Small intestine (tissue), 7 donors: ENCODE measurements around the gene TTC38. TPM values are rescaled to one million over a fixed set of nuclear protein-coding genes. Genes with fewer than 3 reads are reported as not detected.

Experiments used
- DNase-seq, 2 donors: peaks; one replicate each; pipeline versions ENCODE4 v3.0.0 to v3.0.0-alpha.2; 2013
- FAIRE-seq: peaks from 2 replicates; lab custom pipeline; 2012; peaks lifted over from hg19 to GRCh38; lab: Jason Lieb, UNC
- H3K27ac ChIP-seq, 3 donors: one replicate each; pipeline ENCODE4 v1.5.1; 2013; ENCODE audit warnings: low read length in 2 of 3, mild to moderate bottlenecking in 2 of 3, control low read depth in 1 of 3, inconsistent platforms in 1 of 3, low read depth in 1 of 3, moderate library complexity in 1 of 3
- H3K27me3 ChIP-seq, 3 donors: one replicate each; pipeline ENCODE4 v1.6.1; 2013; ENCODE audit warnings: low read length in 3 of 3, inconsistent platforms in 1 of 3; ENCODE audit not compliant: control insufficient read depth in 3 of 3, insufficient read depth in 3 of 3
- H3K36me3 ChIP-seq, 3 donors: one replicate each; pipeline ENCODE4 v1.6.1; 2013; ENCODE audit warnings: low read length in 3 of 3, inconsistent platforms in 1 of 3, low read depth in 1 of 3, mild to moderate bottlenecking in 1 of 3, moderate library complexity in 1 of 3; ENCODE audit not compliant: control insufficient read depth in 3 of 3, insufficient read depth in 2 of 3
- H3K4me1 ChIP-seq, 3 donors: one replicate each; pipeline ENCODE4 v1.6.1; 2013; ENCODE audit warnings: low read length in 2 of 3, inconsistent platforms in 1 of 3, low read depth in 1 of 3, mild to moderate bottlenecking in 1 of 3, moderate library complexity in 1 of 3; ENCODE audit not compliant: control insufficient read depth in 3 of 3, insufficient read depth in 2 of 3
- H3K4me3 ChIP-seq, 3 donors: one replicate each; pipeline ENCODE4 v1.5.1; 2013; ENCODE audit warnings: low read length in 3 of 3, control low read depth in 1 of 3, inconsistent platforms in 1 of 3, low read depth in 1 of 3, mild to moderate bottlenecking in 1 of 3, moderate library complexity in 1 of 3
- H3K9me3 ChIP-seq, 2 donors: one replicate each; pipeline ENCODE4 v1.6.1; 2013; ENCODE audit warnings: low read depth in 1 of 2, low read length in 1 of 2; ENCODE audit not compliant: control insufficient read depth in 2 of 2, insufficient read depth in 1 of 2
- WGBS, 3 donors: extraction: QIAGEN DNeasy Blood & Tissue Kit; methylation state at CpG; one replicate each; pipeline ENCODE4 v1.1.7; 2013; 5-methylcytosine and 5-hydroxymethylcytosine counted together
- polyA plus RNA-seq, 4 donors: library from polyadenylated mRNA; stranded (reverse) in 3 of 4; unstranded in 1 of 4; fragments of 200-250 nt in 3 of 4; fragments of 120-200 nt in 1 of 4; gene quantifications; one replicate each; pipeline versions ENCODE4 v1.2.1 to v1.2.3, GENCODE V29; 2013
- donor health status: healthy with polysubstance abuse.
- donor health status: control.
- donor health status: control.
- donor health status: Bipolar disorder and iron deficiency.
- donor health status: healthy.

TTC38 gene
- polyA plus RNA-seq, 4 donors, result 83.5 to 231 (median 166) TPM

DNA sequence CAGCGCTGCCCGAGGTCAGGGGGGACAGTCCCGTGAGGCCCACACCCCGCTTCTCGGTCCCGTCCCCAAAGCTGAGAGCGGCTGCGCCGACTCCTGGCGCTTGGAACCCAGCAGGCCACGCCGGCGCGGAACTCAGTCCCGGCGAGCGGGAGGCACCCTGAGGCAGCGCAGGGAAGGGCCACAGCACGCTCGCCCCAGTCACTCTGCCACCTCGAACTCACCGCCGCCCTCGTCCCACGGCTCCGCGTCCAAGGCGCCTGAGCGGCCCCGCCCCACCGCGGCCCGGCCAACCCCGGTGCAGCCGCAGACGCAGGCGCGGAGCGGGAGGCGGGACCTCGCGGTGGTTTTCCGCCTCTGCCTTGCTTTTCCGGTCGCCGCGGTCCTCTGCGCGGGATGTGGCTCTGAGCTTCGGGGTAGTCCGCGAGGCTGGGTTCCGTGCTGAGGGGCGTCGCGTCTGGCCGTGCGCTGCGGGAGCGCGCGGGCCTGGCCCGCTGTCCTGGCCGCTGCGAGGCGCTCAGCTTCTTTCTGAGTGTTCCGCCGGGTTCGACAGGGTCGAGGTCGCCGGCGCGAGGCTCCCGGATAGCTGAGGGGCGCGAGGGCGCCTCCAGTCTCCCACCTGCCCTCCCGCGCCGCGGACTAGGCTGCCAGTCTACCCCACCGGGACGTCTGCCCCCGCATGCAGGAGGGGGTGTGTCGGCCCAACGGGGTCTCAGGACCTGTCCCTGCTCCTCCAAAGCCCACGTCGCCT, 17.6 kb upstream of the TTC38 start, which contains the start of gene CDPF1:
TSS of gene CDPF1 (minus strand) at position 259 of the 748 bp plus-strand sequence. CDS start 2,009 bp downstream, outside the sequence.
- DNase-seq (peak; percentile 91 to 95), FAIRE-seq (no peak)
- peak within 1 kb of the TSS; percentile 74 to 76 (median 75) for H3K4me3 ChIP-seq
- 0 to 1% (median 0%) methylated on average over 60 to 89 of the region's 89 CpGs for WGBS, 3 donors
- no peaks in the 10 kb centered on the region for H3K9me3 ChIP-seq
- H3K27ac ChIP-seq, result peak within 1 kb of the TSS; percentile 75 to 96 (median 86)
- peaks cover 0 to 23% (median 0%) of the 10 kb centered on the region in 3 donors for H3K36me3 ChIP-seq
- peaks cover 0 to 10% (median 5%) of the 10 kb centered on the region in 3 donors for H3K4me1 ChIP-seq
- no peaks in the 10 kb centered on the region for H3K27me3 ChIP-seq

DNA sequence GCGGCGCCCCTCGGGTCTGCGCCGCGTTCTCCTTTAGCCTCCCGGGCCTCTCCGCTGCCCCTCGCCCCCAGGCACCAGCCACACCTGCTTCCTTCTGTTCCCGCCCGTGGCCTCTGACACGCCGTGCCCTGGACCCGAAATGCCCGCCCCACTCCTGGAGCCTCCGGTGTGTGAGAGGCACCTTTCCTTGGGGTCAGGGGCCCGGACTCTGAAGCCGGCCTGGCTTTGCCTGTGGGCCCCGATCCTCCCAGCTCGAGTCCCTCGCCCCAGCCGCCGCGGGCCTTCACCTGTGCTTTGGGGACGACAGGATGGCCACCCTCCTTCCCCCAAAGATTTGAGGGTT, 17.1 kb upstream of the TTC38 start:
- no peaks in the 10 kb centered on the region for H3K9me3 ChIP-seq
- FAIRE-seq (no peak), DNase-seq (peak; percentile 47 to 52)
- peaks cover 0 to 8% (median 5%) of the 10 kb centered on the region in 3 donors for H3K4me1 ChIP-seq
- H3K36me3 ChIP-seq, result peaks cover 0 to 17% (median 0%) of the 10 kb centered on the region in 3 donors
- peak overlapping the region; percentile 75 to 96 (median 84) for H3K27ac ChIP-seq
- no peaks in the 10 kb centered on the region for H3K27me3 ChIP-seq
- H3K4me3 ChIP-seq, result peak overlapping the region; percentile 74 to 76 (median 75)
- WGBS, 3 donors, result 0 to 15% (median 6%) methylated on average over 24 to 25 of the region's 25 CpGs

DNA sequence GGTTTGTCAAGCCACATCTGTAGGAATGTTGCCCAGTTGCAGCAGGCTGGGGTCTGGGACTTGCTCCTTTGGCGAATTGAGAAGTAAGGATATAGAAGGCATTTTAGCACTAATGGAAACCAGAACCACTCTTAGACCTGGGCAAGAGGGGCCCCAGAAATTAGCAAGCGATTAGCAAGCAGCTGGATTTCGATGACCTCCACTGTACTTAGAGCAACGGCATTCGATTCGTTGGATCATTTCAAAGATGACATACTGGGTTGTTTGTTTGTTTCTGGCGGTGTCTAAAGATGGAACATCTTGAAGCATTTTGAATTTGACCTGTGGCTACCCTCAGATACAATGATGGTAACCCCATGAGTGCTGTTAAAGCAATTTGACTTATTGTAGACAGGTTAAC, 16.5 kb upstream of the TTC38 start:
- H3K9me3 ChIP-seq, result no peaks in the 10 kb centered on the region
- peaks cover 0 to 13% (median 0%) of the 10 kb centered on the region in 3 donors for H3K36me3 ChIP-seq
- peak overlapping the region in 2 of 3 donors; percentile 74 to 76 for H3K4me3 ChIP-seq
- no peaks in the 10 kb centered on the region for H3K27me3 ChIP-seq
- 64 to 70% (median 68%) methylated on average over 7 of the region's 7 CpGs for WGBS, 3 donors
- peaks cover 0 to 8% (median 5%) of the 10 kb centered on the region in 3 donors for H3K4me1 ChIP-seq
- DNase-seq (no peak), FAIRE-seq (no peak)
- peak overlapping the region in 2 of 3 donors; percentile 84 to 96 for H3K27ac ChIP-seq

DNA sequence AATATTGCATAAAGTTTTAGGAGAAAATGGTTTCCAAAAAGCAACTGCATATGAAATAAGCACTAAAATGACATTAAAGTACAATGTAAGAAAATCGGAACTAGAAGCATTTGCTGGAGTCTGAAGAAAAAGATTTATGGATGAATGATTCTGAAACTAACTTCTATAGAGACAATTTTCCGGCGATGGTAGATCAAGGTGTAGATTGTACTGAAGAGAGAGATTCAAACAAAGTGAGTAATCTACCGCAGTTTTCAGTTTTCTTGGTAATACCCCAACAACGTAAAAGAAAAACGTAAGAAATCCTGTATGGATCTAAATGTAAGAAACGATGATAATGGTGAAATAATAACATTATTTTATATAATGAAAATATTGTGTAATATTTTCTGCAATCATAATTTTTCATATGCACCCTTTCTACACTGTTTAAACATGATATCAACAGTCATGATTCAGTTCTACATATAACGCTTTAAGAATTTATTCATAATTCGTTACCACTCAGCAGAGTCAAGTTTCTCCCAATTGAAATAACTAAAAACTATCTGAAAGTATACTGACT, 15.9 kb upstream of the TTC38 start:
- Histone ChIP-seq H3K27me3 (no peaks in the 10 kb centered on the region), H3K36me3 (peaks cover 0 to 8% (median 0%) of the 10 kb centered on the region in 3 donors), H3K9me3 (no peaks in the 10 kb centered on the region), H3K4me3 (no peak overlapping the region), H3K4me1 (peaks cover 0 to 8% (median 5%) of the 10 kb centered on the region in 3 donors), H3K27ac (no peak overlapping the region)
- 86 to 87% (median 87%) methylated on average over 9 of the region's 9 CpGs for WGBS, 3 donors
- FAIRE-seq (no peak), DNase-seq (no peak)

DNA sequence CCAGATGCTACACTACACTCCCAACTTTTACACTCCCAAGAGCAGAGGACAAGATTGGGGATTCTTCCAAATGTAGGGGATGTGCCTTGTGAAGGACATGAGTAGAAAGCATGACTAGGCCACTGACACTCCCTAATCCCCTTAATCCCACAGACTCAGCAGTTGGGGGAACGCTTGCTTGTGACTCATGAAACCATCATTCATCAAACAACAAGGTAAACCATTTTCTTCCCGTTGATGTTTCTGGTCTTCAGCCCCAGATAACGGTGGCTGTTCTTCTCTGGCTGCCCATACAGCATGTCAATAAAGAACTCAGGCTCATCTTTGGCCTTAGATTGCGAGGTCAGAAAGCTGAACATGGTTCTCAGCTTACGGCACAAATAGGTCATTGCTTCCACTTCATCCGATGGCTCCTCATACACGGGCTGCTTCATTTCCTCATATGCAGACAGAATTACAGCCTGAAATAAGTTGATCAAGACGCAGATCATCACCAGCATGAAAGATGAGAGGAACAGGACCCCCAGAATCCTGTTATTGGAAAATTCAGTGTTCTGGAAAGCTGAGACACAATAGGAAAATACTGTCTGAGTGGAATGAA, 11.3 kb upstream of the TTC38 start:
- Histone ChIP-seq H3K36me3 (no peaks in the 10 kb centered on the region), H3K27ac (no peak overlapping the region), H3K4me3 (no peak overlapping the region), H3K9me3 (no peaks in the 10 kb centered on the region), H3K27me3 (peaks cover 0 to 5% (median 0%) of the 10 kb centered on the region in 3 donors), H3K4me1 (no peaks in the 10 kb centered on the region)
- 69 to 87% (median 78%) methylated on average over 8 of the region's 8 CpGs for WGBS, 3 donors
- DNase-seq, result no peak
- no peak for FAIRE-seq

DNA sequence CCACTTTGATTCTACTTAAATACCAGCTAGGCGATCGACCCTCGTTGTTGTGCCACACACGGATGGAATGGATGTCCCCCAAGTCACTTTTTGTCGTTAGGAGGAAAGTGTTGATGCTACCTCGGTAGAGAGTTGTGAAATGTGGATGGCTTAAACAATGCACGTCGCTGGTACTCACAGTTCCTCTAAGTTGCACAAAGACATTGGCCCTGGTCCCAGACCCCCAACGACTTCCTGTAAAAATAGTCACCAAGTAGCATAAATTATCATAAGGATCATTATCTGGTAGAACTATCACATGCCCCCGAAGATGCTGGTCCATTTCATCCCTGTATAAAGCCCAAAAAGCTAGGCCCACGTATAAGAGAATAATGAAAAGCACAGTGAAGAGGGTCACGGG, 8.4 kb upstream of the TTC38 start:
- H3K9me3 ChIP-seq, result peaks cover 0 to 17% of the 10 kb centered on the region in 2 donors
- DNase-seq (no peak), FAIRE-seq (no peak)
- H3K27ac ChIP-seq, result no peak overlapping the region
- WGBS, 3 donors, result 76 to 87% (median 79%) methylated on average over 12 of the region's 12 CpGs
- H3K27me3 ChIP-seq, result peaks cover 0 to 14% (median 0%) of the 10 kb centered on the region in 3 donors
- no peak overlapping the region for H3K4me3 ChIP-seq
- peaks cover 0 to 2% (median 0%) of the 10 kb centered on the region in 3 donors for H3K36me3 ChIP-seq
- peaks cover 0 to 12% (median 2%) of the 10 kb centered on the region in 3 donors for H3K4me1 ChIP-seq

DNA sequence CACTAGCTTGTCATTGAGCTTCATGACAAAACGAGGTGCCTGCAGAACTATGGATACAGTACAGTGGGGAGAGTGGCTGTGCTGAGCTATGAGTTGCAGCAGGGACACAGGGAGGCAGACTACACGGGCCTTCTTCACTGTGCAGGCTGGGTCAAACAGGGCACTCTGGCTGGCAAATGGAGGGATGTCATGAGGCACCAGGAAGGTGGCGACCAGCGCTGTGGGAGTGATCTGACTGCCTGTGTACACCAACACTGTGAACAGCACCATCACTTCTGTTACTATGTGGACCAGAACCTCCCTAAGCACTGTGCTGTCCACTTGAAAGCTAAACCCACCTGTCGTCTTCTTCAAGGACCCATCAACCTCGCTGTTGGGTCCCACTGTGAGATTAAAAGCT, 7.8 kb upstream of the TTC38 start:
- Histone ChIP-seq H3K4me3 (no peak overlapping the region), H3K27ac (no peak overlapping the region), H3K9me3 (peaks cover 0 to 20% of the 10 kb centered on the region in 2 donors), H3K27me3 (peaks cover 0 to 14% (median 0%) of the 10 kb centered on the region in 3 donors), H3K36me3 (peaks cover 0 to 2% (median 0%) of the 10 kb centered on the region in 3 donors), H3K4me1 (peaks cover 0 to 12% (median 2%) of the 10 kb centered on the region in 3 donors)
- DNase-seq, result no peak
- FAIRE-seq, result no peak
- WGBS, 3 donors, result 83 to 84% (median 83%) methylated on average over 6 of the region's 6 CpGs
